Myocyte (in vitro differentiated cells): ENCODE data around the gene DHX15. TPM values are rescaled to one million over a fixed set of nuclear protein-coding genes. Genes with fewer than 3 reads are reported as not detected.
"Not testable (repeated sequence)": the region's sequence is repeated elsewhere in the genome, so short reads cannot be mapped to it uniquely, and the experiment has no call there.

Source experiments
- DNase-seq: peaks from one replicate; pipeline ENCODE4 v3.0.0-alpha.2; 2012; ENCODE audit warnings: low read depth
- total RNA-seq: library from RNA; depleted of rRNA; stranded (reverse); fragments of >200 nt; gene quantifications from 2 replicates; pipeline ENCODE4 v1.2.3, GENCODE V29; 2014

The DHX15 gene
- total RNA-seq, 1 donor from 2014 or later, result 104 TPM

- no peak for DNase-seq
Measured at GRCh38 chr4:24550441-24551175, 33.7 kb downstream of the DHX15 start.

DNA sequence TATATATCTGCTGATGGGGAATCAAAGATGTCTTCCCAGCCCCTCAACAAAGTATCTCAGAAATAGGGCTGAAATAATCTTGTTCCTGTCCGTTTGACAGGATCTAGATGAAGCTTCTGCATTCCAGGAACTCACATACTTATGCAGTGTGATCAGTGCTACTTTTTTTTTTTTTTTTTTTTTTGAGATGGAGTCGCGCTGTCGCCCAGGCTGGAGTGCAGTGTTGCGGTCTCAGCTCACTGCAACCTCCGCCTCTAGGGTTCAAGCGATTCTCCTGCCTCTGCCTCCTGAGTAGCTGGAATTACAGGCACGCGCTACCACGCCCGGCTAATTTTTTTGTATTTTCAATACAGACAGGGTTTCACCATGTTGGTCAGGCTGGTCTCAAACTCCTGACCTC is 36.4 kb downstream of the DHX15 start:
- no peak for DNase-seq

DNA sequence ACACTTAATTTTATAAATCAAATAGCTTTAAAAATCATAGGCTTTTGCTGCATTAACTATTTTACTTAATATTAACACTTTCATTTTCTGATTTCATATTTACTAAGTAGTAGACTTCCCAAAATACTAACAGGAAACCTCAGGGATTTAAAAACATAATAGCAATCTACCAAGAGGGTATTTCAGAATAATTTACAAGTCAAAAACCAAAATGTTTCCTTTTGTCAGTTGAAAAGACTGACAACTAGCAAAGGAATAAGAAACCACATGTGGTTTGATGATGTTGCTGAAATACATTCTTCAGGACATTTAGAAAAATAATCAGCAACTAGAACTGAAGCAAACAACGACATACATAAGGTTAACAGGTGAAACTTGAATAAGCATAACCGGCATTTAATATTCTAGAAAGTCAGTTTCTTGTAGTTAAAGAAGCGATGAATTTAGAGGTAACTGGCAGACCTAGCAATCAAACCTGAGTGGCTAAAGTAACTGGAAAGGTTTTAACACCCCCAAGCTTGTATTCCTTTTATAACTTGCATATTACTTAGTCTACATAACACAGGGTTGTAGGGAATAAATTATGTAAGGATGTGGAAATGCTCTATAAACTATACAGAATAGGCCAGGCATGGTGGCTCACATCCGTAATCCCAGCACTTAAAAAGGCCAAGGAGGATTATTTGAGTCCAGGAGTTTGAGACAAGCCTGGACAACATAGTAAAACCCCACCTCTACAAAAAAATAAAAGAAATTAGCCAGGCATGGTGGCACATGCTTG is 40.0 kb downstream of the DHX15 start:
- DNase-seq, result no peak

- no peak for DNase-seq
Measured at GRCh38 chr4:24537025-24537424, 47.3 kb downstream of the DHX15 start.

DNA sequence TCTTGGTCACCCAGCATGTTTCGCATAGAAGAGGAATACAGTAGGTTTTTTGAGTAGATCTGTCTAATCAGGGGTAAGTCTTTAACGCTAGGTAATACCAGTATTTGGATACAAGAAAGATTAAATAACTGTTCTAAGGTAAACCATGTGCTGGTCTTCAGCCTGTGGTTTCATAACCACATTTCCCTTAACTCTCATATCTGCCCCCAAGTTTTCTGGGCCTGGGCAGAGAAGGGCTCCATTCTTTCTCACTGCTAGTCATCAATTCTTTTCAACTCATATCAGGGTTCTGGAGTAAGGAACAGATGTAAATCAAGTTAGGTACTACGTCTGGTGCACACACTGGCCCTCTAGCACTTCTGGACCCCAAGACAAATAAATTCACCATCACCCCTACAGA is 49.0 kb downstream of the DHX15 start:
- no peak for DNase-seq

- DNase-seq, result no peak
Measured at GRCh38 chr4:24533364-24533763, 51.0 kb downstream of the DHX15 start.

DNA sequence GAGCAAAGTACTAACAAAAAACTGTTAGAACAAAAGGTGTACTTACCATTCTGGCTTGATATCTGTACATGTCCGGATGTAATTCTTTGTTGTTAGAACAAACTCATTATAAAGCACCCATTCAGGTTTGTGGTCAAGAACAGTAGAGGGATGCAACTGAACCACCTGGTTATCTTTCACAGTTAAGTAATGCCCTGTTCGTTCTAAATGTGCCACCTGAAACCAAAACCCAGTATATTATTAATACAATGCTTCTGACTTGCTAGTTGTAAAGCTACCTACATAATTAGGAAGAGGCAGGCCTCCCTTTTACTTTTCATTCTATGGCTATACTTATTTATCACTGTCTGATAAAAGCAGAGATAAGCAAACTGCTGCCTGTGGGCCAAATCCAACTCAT is 54.8 kb downstream of the DHX15 start:
- no peak for DNase-seq

- no peak for DNase-seq
Measured at GRCh38 chr4:24527371-24527770, 57.0 kb downstream of the DHX15 start.

DNA sequence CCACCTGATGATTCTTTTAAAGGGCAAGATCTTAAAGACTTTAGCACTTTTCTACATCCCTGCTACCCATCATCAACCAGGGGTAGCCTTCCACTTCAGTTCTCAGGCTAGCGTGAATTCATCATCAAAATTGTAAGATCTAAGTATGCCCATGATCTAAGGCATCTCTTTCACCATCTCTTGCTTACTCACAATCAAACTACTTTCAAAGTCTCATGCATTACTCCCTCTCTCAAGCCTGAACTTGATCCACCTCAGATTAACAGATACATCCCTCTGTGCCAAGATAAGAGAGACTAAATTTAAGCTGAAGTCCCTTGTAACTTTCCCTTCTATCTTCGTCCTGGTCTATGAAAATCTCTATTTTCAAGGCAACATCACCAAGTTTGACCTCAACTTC is 62.8 kb downstream of the DHX15 start:
- no peak for DNase-seq

- DNase-seq, result no peak
Measured at GRCh38 chr4:24519649-24520048, 64.7 kb downstream of the DHX15 start.

DNA sequence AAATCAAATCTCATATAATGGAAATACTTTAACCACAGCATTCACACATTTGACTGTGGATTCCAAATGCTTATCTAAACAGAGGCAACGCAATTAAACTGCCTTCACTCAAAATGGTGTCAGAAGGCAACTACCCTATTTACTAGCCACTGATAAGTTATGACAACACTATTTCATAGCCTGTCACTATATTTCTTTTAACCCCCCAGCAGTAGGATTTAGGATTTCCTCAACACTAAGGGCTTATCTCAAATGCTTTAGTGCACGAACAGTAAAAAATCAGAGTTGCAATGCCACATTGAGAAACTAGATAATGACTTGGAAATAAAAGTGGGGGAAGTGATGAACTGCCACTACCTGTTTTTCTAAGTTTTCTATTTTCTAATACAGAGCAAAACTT is 66.7 kb downstream of the DHX15 start:
- no peak for DNase-seq

GRCh38 chr4:24516926-24517325 is 67.4 kb downstream of the DHX15 start:
- no peak for DNase-seq

DNA sequence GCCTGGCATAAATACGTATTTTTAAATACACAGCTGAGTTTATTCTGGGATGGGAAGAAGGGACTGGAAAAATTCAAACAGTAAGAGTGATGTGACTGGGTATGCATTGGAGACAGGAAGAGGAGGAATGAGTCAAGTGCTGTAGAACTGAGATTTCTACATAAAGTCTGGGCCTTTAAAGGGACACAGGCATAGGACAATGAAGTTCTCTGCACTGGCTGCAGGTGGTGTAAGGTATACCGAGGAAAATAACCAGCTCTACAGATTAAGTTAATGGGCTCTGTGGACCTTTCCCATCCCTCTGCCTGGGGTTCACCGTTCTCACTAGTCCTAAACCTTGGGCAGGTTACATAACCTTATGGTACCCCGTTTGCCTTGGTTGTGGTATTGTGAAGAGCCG is 68.7 kb downstream of the DHX15 start:
- no peak for DNase-seq

- no peak for DNase-seq
Measured at GRCh38 chr4:24514808-24515207, 69.5 kb downstream of the DHX15 start.

- no peak for DNase-seq
Measured at GRCh38 chr4:24513718-24514117, 70.6 kb downstream of the DHX15 start.

- no peak for DNase-seq
Measured at GRCh38 chr4:24511371-24512063, 72.8 kb downstream of the DHX15 start.

GRCh38 chr4:24510091-24510490 is 74.3 kb downstream of the DHX15 start:
- DNase-seq, result no peak

DNA sequence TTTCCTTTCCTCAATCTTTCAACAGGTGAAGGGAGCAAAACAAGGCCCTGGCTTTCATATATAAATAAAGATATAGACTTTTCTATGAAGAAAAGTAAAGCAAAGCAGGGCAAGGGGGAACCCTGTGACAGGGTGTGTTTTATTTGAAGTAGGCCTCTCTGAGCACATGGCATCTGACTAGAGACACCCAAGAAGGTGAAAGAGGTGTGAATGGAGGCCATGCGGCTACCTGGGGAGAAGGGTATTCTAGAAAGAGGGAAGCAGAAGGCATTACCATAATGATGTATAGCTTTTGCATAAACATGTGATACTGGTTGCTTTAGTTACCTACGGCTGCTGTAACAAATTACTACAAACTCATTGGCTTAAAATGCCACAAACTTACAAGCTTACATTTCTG is 75.8 kb downstream of the DHX15 start:
- no peak for DNase-seq

DNA sequence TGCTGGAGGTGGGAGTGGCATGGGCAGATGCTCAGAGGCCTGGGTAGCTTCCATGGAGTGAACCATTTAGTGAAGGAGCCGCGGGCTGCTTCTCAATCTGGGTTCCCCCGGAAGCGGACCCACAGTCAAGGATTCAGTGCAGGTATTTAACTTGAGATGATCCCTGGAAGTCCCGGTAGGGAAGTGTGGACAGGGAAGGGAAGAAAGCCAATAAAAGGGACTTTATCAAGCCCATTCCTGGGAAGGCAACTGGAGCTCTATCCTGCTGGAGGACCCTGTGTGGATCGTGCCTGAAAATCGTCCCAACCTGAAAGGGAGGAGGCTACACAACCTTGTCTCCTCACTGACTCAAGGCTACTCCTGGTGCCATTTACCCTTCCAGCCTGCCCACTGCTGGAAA is 76.9 kb downstream of the DHX15 start:
- no peak for DNase-seq

DNA sequence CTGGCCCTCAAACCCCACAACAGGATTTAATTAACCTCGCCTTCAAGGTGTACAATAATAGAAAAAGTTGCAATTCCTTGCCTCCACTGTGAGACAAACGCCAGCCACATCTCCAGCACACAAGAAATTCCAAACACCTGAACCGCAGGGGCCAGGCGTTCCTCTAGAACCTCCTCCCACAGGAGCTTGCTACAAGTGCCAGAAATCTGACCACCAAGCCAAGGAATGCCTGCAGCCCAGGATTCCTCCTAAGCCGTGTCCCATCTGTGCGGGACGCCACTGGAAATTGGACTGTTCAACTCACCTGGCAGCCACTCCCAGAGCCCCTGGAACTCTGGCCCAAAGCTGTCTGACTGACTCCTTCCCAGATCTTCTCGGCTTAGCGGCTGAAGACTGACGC is 81.3 kb downstream of the DHX15 start:
- DNase-seq, result not testable (repeated sequence)

GRCh38 chr4:24497221-24497620 is 87.1 kb downstream of the DHX15 start:
- DNase-seq, result no peak

DNA sequence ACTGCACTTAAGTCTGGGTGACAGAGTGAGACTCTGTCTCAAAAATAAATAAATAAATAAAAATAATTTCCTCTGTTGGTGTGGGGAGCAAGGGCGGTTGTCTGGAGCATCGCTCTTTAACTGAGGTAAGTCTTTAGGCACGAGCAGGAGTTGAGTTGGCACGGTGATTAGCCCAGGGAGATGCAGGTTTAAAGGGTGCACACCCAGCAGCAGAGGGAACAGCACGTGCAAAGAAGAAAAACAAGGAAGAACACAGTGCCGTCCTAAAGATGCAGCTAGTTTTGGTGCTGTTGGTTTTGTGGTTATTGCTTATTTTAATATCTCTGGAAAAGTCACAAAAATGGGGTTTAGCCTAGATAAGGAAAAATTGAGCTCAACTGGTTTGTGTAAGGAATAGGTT is 87.8 kb downstream of the DHX15 start:
- no peak for DNase-seq
